OCI-M2 (cell line): ENCODE results near the gene SERPINA9.
"Not testable (repeated sequence)": the region's sequence is repeated elsewhere in the genome, so short reads cannot be mapped to it uniquely, and the experiment has no call there.

Source experiments
- DNase-seq: peaks from one replicate; lab custom pipeline; 2025; ENCODE audit not compliant: unreplicated experiment; lab: John Stamatoyannopoulos, UW

The SERPINA9 gene

GRCh38 chr14:94476023-94476422 is at the start of gene SERPINA9:
TSS of gene SERPINA9 (minus strand) at chr14:94476197. CDS start at chr14:94469840, 6,357 bp downstream.
- no peak for DNase-seq

GRCh38 chr14:94524093-94524492 is 48.1 kb upstream of the SERPINA9 start:
- DNase-seq: no peak

GRCh38 chr14:94523265-94523664 is 47.3 kb upstream of the SERPINA9 start:
- no peak for DNase-seq

GRCh38 chr14:94522115-94522724 is 46.2 kb upstream of the SERPINA9 start:
- no peak for DNase-seq

GRCh38 chr14:94521375-94522114 is 45.5 kb upstream of the SERPINA9 start:
- no peak for DNase-seq

GRCh38 chr14:94517641-94518257 is 41.8 kb upstream of the SERPINA9 start:
- no peak for DNase-seq

GRCh38 chr14:94517248-94517640 is 41.2 kb upstream of the SERPINA9 start:
- DNase-seq: no peak

GRCh38 chr14:94515856-94516255 is 39.9 kb upstream of the SERPINA9 start:
- no peak for DNase-seq

GRCh38 chr14:94515426-94515825 is 39.4 kb upstream of the SERPINA9 start:
- DNase-seq: no peak

GRCh38 chr14:94514351-94514750 is 38.4 kb upstream of the SERPINA9 start:
- DNase-seq: no peak

GRCh38 chr14:94510481-94510880 is 34.5 kb upstream of the SERPINA9 start:
- DNase-seq: not testable (repeated sequence)

- no peak for DNase-seq
Observed at GRCh38 chr14:94509356-94509755, 33.4 kb upstream of the SERPINA9 start, which contains the start of gene SERPINA12. TSS of gene SERPINA12 (minus strand) at chr14:94509469. CDS start at chr14:94498397, 11,072 bp downstream.

GRCh38 chr14:94505641-94506040 is 29.6 kb upstream of the SERPINA9 start:
- DNase-seq: no peak

GRCh38 chr14:94505206-94505605 is 29.2 kb upstream of the SERPINA9 start:
- no peak for DNase-seq

- DNase-seq: no peak
Observed at GRCh38 chr14:94501588-94502516, 25.9 kb upstream of the SERPINA9 start.

- no peak for DNase-seq
Observed at GRCh38 chr14:94500264-94500663, 24.3 kb upstream of the SERPINA9 start.

GRCh38 chr14:94499673-94500072 is 23.7 kb upstream of the SERPINA9 start:
- no peak for DNase-seq

GRCh38 chr14:94498215-94498614 is 22.2 kb upstream of the SERPINA9 start:
- no peak for DNase-seq

GRCh38 chr14:94494085-94494484 is 18.1 kb upstream of the SERPINA9 start:
- no peak for DNase-seq

- no peak for DNase-seq
Observed at GRCh38 chr14:94491511-94491910, 15.5 kb upstream of the SERPINA9 start.

- no peak for DNase-seq
Observed at GRCh38 chr14:94489336-94489735, 13.3 kb upstream of the SERPINA9 start.
